Fibroblast of peridontal ligament (primary cell): ENCODE measurements around the gene ARHGAP44.

Experiments
- DNase-seq: peaks from one replicate; pipeline ENCODE4 v3.0.0-alpha.2; 2010; ENCODE audit errors: extremely low read depth

ARHGAP44 gene

DNA sequence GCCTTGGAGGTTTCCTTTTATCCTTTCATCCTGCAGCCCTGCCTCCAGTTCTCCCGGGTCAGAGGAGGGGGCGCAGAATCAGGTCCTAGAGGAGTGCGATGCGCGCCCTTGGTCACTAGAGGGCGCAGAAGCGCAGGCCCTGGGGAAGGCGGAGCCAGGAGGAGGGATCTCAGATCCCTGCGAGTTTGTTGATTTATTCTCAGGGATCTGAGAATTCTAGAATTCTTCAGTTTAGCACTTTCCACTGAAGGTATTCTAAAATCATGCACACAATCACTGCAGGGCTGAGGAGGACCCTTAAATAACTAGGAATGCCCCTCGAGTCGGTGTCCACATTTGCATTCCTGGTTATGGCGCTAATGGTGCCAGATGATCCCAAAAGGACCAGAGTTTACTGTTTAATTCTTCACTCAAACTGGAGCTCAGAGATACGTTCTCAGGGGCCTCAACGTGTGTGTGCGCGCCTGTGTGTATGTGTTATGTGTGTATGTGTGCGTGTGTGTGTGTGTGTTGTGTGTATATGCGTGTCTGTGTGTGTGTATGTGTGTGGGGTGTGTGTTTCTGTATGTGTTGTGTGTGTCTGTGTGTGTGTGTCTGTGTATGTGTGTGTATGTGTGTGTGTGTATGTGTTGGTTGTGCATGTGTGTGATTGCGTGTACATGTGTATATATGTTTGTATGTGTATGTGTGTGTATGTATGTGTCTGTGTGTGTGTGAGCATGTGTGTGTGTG lies 235.4 kb downstream of the ARHGAP44 start:
- DNase-seq, result peak; percentile 63

DNA sequence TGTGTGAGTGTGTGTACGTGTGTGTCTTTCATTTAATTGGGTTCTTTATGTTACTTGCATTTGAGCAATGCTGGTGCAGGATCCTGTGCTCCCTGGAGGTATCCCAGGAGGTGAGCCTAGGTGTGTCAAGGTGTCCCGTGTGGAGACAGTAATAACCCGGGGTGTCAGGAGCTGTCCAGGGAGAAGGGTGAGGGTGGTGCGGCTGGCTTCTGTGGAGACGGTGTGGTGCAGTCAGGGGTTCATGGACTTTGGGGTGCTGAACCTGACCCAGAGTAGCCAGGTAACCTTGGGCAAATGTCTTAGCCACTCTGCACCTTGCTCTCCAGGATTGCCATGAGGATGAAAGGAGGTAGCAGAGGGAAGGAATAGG lies 235.9 kb downstream of the ARHGAP44 start:
- no peak for DNase-seq

DNA sequence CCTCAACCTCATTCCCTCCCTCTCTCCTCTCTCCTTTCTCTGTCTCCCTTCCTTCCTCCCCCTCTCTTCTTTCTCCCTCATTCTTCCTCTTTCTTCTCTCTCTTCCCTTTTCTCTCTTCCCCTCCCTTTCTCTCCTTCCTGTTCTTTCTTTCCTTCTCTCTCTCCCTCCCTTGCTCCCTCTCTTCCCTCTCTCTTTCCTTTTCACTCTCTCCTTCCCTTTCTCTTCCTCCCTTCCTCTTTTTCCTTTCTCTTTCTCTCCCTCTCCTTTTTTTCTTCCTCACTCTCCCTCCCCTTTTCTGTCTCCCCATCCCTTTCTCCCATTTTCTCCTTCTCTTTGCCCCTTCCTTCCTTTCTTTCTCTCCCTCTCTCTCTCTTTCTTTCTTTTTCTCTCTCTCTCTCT lies 236.4 kb downstream of the ARHGAP44 start:
- no peak for DNase-seq

DNA sequence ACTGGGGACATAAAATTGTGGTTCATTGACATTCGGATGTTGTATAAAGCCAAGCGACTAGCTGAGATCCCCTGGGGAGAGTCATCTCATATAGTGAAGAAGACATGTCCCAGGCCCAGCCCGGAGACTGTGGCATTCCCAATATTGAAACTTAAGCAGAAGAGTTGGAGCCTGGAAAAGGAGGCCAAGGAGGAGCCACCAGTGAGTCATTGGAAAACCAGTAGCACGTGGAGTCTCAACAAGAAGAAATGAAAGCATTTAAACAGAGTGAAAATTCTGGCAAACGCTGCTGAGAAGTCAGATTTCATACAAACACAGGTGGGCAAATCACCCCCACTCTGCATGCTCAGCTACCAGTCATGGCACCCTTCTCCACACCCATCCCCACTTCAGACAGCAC lies 237.9 kb downstream of the ARHGAP44 start:
- DNase-seq, result peak; percentile 26

DNA sequence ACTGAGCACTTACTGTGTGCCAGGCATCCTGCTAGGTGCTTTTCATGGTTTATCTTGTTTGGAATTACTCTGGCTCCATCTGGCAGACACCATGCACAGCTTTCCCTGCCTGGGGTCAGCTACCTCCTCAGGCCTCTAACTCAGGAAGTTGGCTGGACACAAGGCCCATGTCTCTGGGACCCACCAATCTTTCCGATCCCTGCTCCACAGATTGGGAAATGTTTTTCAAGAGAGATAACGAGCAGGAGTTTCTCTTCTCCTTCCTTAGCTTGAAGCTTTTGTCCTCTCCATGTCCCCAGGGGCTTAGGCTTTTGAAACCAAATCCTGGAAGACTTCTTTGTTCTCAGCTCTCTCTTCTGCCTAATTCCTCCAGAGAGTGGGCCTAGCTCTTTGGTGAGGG lies 240.0 kb downstream of the ARHGAP44 start:
- no peak for DNase-seq

DNA sequence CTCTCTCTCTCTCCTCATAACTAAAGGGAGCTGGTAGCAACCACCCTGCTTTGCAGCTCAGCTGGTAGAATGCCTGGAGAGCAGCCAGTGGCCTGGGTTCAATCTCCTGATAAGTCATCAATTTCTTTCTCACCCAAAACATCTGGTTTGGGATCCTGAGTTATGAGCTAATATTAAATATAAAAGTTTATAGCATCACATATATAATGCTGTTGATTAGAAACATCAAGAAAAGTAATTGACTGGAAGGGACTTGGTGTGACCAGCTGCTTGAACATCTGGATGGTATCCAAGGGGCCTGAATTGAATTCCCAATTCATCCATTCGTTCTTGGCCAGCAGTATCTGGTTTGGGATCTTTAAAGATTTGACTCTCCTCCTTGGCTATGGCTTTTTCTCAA lies 240.8 kb downstream of the ARHGAP44 start:
- no peak for DNase-seq

DNA sequence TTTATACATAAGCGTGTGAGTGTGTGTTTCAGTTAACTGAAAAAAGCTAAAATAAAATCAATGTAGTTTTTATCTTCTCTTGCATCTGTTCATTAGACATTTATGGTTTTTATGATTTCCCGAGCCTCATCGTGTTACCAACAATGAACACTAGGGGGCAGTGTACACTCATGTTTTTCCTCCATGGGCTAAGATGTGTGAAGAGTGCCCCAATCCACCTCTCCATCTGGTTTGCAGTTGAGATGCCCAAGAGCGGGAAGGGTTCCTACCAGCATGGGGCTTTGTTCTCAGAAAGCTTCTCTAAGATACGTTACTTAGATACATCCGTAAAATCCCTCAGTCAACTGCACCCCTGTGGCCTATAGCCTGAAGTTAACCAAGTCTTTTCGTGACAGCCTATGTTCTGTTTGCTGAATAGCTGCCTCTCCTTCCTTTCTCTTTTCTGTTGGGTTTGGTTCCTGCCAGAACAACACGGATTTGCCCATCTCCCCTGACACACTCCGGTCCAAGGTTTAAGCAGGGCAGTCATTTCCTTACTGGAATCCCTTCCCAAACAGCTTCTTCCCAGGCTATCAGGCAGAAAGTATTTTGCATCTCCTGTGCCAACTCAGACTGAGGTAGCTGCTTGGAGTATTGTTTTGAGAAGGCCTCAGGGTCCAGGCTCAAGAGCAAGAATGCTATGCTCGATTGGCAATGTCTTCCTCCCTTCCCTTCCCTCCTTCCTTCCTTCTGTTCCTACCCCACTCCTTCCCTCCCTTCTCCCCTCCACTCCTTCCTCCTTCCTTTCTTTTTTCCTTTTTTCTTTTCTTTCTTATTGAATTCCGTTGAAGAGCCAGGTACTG lies 241.4 kb downstream of the ARHGAP44 start:
- DNase-seq, result peak; percentile 77

DNA sequence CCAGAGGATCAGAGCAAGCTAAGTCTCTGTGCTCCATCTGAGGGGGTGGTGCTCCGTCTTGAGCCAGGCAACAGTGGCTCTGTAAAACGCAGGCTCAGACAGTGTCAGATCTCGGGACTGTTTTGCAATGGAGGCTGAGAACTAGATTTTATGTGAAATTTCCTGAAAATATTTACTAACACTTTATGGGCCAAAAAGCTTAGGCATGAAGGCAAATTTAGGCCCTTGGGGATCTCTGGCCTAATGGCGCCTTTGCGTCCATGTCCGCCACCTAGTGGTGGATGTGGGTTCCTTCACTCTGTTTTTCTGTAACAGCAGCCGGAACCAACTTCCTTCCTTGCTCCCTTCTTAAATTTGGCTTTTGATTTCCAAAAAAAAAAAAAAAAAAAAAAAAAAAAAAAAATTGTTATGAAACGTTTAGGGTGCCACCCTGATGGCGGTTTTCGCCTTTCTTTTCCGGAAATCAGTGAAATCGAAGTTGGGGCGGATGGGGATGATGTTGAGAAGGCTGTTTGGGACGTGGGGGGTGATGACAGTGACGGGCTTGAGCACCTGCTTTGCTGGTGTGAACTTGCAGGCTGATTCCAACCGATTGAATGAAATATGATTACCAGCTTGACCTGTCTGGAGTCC lies 242.5 kb downstream of the ARHGAP44 start:
- DNase-seq, result peak; percentile 52

DNA sequence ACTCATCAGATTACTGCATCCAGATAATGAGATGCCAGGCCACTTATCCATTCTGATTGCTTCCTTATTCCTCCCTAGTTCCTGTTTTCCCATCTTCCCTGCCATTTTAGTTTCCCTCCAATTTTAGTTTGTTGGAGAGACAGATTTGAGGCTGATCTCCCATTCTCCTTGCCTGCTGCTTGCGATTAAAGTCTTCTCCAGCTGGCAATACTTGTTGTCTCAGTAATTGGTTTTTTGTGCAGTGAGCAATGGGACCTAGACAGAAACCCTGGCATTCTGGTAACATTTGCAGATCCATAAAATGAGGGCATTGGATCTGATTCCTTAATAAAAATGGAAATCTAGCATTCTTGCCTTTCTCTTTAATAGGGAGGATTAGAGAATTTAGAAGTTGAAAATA lies 246.1 kb downstream of the ARHGAP44 start:
- DNase-seq, result no peak

DNA sequence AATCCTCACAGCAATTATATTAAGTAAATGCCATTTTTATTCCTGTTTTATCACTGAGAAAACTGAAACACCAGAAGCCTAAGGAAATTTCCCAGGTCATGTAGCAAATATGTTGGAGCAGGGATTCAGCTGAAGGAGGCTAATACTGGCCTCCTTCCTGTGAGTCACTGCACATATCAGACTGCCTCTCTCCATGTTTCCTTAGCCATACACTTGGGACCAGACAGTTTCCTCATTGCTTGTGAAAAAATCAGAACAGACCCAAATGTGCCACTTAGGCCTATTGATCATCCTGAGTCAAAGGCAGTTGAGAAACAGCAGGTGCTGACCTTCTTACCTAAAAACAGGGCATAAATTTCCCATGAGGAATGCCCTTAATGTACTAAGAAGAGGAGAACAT lies 247.5 kb downstream of the ARHGAP44 start:
- DNase-seq, result no peak

DNA sequence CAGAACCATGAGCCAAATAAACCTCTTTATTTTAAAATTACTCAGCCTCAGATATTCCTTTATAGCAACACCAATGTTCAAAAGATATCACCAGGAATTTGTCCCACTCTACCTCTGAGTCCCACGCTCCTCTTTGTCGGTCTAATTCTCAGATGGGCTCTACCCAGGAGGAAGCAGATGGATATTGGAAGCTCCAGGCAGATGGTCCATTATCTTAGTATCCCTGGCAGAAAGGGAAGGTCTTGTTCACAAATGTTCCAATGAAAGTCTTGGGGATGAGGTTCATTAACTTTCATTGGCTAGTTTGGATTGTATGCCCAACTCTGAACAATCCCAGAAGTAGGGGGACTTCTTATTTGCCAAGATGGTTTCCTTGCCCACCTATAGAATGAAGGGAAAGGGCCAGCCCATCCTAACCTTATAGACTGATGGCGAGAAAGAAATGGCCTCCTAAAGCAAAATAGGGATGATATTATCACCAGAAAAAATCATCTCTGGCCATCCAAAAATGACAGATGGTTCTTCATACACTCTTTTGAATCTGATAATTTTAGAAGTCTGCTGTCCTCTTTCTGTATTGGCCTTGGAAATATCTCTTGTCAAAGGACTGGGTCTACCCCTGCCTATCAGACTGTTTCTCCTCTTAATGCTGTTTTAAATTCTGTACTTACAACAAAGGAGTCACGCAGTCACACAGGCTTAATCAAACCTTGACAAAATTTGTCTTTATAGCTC lies 249.8 kb downstream of the ARHGAP44 start:
- DNase-seq, result no peak
